ENCODE data around the gene PGLYRP4. TPM values are rescaled to one million over a fixed set of nuclear protein-coding genes. Genes with fewer than 3 reads are reported as not detected.
"Not testable (repeated sequence)": the region's sequence is repeated elsewhere in the genome, so short reads cannot be mapped to it uniquely, and the experiment has no call there.

PGLYRP4 gene
- total RNA-seq, 2 donors from 2014 or later, result not detected

DNA sequence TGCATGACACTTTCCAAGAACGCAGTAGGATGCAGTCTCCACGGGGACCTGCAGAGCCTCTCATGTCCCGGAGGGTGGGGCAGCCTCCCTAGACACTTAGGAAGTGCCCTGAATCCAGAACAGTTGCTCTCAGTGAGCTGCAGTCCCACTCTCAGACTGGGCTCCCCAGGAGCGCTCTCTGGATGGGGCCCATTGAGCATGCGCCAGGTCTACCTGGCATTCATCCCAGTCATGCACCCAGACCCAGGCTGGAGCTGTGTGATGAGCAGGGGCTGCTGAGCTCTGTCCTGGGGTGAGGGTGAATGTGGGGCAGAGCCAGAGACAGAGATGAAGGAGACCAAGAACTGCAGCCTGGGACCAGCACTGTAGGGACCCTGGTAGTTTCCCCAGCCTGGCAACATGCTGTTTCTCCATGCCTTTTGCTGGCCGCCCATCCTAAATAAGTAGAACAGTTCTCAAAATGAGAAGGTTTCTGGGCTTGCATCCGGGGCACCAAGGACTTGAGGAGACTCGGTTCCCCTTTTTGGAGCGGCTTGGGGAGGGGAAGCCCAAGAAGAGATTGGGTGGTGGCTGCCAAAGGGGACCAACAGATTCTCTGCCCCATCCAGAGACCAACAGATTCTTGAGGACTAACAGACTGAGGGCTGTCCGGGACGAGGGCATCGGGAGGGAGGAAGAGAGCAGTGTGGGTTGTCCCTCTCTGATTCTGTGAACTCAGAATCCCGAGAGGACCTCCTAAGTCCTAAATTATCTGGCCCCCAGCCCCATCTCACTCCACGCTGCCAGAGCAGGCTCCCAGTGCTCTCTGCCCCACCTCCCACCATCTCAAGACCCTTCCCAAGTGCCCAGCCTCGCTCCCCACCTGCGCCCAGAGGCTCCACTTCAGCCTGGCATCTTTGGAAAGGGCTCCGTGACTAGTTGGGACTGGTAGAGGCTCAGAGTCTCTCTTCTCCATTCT is 1.0 kb upstream of the PGLYRP4 start:
- no peaks in the 10 kb centered on the region for H3K9me3 ChIP-seq
- H3K27ac ChIP-seq, result no peak overlapping the region
- H3K27me3 ChIP-seq (replicated peaks; ENCODE audit: insufficient read depth), result no peaks in the 10 kb centered on the region
- intact Hi-C loops (cut with DNase I), result loop anchor here (5.0 kb wide), 1 partner anchor 218 kb away; the partner anchor contains the start of gene S100A2
- DNase-seq (ENCODE audit: low spot score), result no peak
- no peak overlapping the region for H3K4me3 ChIP-seq
- TF ChIP-seq, protein P1, sequence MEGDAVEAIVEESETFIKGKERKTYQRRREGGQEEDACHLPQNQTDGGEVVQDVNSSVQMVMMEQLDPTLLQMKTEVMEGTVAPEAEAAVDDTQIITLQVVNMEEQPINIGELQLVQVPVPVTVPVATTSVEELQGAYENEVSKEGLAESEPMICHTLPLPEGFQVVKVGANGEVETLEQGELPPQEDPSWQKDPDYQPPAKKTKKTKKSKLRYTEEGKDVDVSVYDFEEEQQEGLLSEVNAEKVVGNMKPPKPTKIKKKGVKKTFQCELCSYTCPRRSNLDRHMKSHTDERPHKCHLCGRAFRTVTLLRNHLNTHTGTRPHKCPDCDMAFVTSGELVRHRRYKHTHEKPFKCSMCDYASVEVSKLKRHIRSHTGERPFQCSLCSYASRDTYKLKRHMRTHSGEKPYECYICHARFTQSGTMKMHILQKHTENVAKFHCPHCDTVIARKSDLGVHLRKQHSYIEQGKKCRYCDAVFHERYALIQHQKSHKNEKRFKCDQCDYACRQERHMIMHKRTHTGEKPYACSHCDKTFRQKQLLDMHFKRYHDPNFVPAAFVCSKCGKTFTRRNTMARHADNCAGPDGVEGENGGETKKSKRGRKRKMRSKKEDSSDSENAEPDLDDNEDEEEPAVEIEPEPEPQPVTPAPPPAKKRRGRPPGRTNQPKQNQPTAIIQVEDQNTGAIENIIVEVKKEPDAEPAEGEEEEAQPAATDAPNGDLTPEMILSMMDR (IDR thresholded peaks at IDR 0.05), result no peak
- no peak for TF ChIP-seq POLR2AphosphoS5 (IDR thresholded peaks at IDR 0.05)
- 62% methylated on average over 17 of the region's 17 CpGs for WGBS
- H3K4me1 ChIP-seq (replicated peaks), result no peaks in the 10 kb centered on the region
- H3K36me3 ChIP-seq, result no peaks in the 10 kb centered on the region

DNA sequence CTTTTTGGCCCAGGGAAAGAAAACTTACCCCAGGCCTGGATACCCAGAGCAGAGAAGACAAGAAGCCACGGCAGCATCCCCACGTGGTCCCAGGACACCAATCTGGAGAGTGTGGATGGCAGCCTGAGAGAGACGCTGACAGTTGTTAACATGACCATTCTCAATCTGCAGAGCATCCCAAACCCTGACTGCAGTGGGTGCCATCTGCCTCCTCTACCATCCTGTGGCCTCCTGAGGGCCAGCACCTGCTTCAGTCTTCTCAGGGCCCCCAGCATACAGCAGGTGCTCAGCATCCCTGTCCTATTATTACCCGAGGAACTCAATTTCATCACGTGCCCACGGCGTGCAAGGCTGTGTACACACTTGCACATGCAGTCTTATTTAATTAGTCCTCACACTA is 785 bp downstream of the PGLYRP4 start:
- DNase-seq (ENCODE audit: low spot score), result no peak

GRCh38 chr1:153347049-153347448 is 1.6 kb downstream of the PGLYRP4 start:
- H3K9me3 ChIP-seq; H3K27me3 ChIP-seq (replicated peaks; ENCODE audit: insufficient read depth); H3K4me1 ChIP-seq (replicated peaks); H3K27ac ChIP-seq; DNase-seq (ENCODE audit: low spot score); intact Hi-C loops (cut with DNase I); H3K36me3 ChIP-seq; H3K4me3 ChIP-seq: not testable (repeated sequence)
- 78% methylated on average over 14 of the region's 14 CpGs for WGBS

More for the DNA sequence above, 785 bp downstream of the PGLYRP4 start:
- H3K27ac ChIP-seq, result no peak overlapping the region
- WGBS, result 59% methylated on average over 7 of the region's 7 CpGs
- intact Hi-C loops (cut with DNase I), result no loop called here
- TF ChIP-seq POLR2A (IDR thresholded peaks at IDR 0.05), result no peak
- TF ChIP-seq, protein P1 (IDR thresholded peaks at IDR 0.05), result no peak
- no peak for TF ChIP-seq POLR2AphosphoS5 (IDR thresholded peaks at IDR 0.05)
- H3K36me3 ChIP-seq, result no peaks in the 10 kb centered on the region
- no peak overlapping the region for H3K4me3 ChIP-seq
- no peaks in the 10 kb centered on the region for H3K27me3 ChIP-seq (replicated peaks; ENCODE audit: insufficient read depth)
- H3K9me3 ChIP-seq, result no peaks in the 10 kb centered on the region
- no peaks in the 10 kb centered on the region for H3K4me1 ChIP-seq (replicated peaks)

GRCh38 chr1:153346077-153346723 is 2.4 kb downstream of the PGLYRP4 start:
- no peaks in the 10 kb centered on the region for H3K9me3 ChIP-seq
- intact Hi-C loops (cut with DNase I), result no loop called here
- H3K4me1 ChIP-seq (replicated peaks), result no peaks in the 10 kb centered on the region
- DNase-seq (ENCODE audit: low spot score), result no peak
- H3K36me3 ChIP-seq, result no peaks in the 10 kb centered on the region
- WGBS, result 31% methylated on average over 6 of the region's 6 CpGs
- no peak overlapping the region for H3K4me3 ChIP-seq
- TF ChIP-seq POLR2AphosphoS5 (IDR thresholded peaks at IDR 0.05) (no peak), POLR2A (IDR thresholded peaks at IDR 0.05) (no peak)
- TF ChIP-seq, protein P1 (IDR thresholded peaks at IDR 0.05), result no peak
- no peaks in the 10 kb centered on the region for H3K27me3 ChIP-seq (replicated peaks; ENCODE audit: insufficient read depth)
- no peak overlapping the region for H3K27ac ChIP-seq

DNA sequence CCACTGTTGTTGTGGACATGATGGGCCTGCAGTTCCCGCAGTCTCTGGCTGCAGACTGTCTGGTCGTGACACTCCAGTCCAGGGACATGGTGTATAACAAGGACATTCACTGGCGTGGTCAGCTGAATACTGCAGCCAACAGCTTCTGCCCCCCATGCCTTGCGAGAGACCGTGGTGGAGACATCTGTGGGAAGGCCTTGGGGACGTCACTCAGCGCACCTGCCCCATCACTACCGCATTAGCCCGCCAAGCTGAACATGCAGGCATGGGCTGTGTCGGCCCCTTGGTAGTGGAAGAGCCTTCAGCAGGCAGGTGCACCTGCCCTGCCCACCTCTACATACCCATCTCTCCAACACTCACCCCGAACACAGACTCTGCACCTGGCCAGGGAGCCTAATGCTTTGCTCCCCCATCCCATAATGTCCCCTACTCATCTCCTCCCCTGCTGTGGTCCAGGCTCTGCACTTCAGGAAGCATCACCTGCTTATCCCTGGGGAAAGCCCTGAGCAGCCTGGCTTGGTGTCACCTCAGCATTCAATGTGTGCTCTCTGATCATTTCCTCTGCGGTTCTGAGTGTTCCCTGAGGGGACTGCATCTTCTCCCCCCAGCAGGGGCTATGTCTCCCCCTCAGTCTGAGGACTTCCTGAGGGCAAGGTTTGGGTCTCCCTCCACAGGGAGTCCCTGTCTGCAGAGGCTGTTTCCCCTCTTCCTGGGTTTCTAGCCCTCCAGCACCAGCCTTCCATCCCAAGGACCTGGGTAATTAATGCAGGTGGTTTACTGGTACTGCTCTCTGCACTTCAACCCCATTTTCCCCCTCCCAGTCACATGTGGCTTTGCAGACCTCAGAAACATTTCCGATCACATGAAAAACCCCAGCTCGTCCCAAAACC is 3.2 kb downstream of the PGLYRP4 start:
- intact Hi-C loops (cut with DNase I), result no loop called here
- Histone ChIP-seq H3K27me3 (replicated peaks; ENCODE audit: insufficient read depth) (no peaks in the 10 kb centered on the region), H3K9me3 (no peaks in the 10 kb centered on the region), H3K27ac (no peak overlapping the region), H3K4me3 (no peak overlapping the region), H3K4me1 (replicated peaks) (no peaks in the 10 kb centered on the region), H3K36me3 (no peaks in the 10 kb centered on the region)
- peak; percentile 1 for DNase-seq (ENCODE audit: low spot score)
- 90% methylated on average over 14 of the region's 14 CpGs for WGBS
- no peak for TF ChIP-seq POLR2A (IDR thresholded peaks at IDR 0.05)
- TF ChIP-seq, protein P1 (IDR thresholded peaks at IDR 0.05), result no peak
- TF ChIP-seq POLR2AphosphoS5 (IDR thresholded peaks at IDR 0.05), result no peak

Measured in prostate gland (tissue), 2 donors.